ENCODE results near the gene DDX19B.
"Not testable (repeated sequence)": the region's sequence is repeated elsewhere in the genome, so short reads cannot be mapped to it uniquely, and the experiment has no call there.

Gene DDX19B

DNA sequence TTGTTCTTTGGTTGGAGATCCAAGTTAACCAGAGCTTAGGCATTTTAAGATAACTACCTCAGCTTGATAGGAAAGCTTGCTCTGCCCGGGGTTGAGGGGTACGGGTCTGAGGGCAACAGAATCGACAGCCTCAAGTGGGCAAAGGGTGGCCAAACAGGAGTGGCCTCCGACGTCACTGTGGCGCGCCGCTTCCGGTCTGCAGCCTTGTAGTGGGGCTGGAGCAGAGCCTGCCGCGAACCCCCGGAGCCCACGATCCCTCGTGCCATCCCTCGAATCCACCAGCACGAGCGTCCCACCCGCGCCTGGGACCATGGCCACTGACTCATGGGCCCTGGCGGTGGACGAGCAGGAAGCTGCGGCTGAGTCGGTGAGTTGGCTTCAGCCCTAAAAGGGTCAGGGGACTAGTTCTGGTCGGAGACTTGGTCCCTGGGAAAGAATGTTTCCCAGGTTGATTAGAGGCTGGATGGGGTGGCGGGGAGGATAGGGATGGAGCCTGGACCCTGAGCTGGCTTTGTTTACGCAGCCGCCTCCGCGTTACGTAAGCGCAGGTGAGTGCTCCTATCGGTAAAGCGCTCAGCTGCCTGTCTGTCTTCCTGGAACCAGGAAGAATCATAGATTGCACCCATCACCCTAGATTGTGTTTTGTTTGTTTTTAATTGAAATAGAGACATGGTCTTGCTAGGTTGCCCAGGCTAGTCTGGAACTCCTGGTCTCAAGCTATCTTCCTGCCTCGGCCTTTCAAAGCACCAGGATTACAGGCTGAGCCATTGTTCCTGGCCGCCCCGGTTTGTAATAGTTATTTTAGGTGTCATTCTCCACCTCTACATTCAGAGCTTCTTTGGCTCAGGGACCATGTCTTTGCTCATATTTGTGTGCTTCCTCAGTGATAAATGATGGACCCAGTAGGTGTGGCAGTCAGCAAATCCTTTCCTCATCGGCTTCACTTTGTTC, at the start of gene DDX19B:
Gene DDX19B (plus strand): TSS at position 199 of the 951 bp plus-strand sequence. CDS start 112 bp downstream, at position 311.
- peak; percentile 41 for DNase-seq (ENCODE audit: low read depth)
- TF ChIP-seq CTCF (conservative IDR thresholded peaks at IDR 0.05; ENCODE audit: low read depth, low read length): no peak
- peak within 1 kb of the TSS; percentile 80 for H3K4me3 ChIP-seq (ENCODE audit: low read length)

DNA sequence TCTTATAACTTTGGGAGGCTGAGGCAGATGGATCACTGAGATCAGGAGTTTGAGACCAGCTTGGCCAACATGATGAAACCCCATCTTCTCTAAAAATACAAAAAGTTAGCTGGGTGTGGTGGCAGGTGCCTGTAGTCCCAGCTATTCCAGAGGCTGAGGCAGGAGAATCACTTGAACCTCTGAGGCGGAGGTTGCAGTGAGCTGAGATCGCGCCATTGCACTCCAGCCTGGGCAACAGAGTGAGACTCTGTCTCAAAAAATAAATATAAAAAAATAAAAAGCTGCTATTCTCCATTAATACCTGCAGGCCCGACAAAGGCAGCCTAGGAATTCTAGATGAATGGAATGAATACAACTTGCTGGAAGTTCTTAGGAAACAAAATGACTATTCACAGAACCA, 49.3 kb upstream of the DDX19B start:
- not testable (repeated sequence) for DNase-seq (ENCODE audit: low read depth)
- peak overlapping the region; percentile 34 for H3K4me3 ChIP-seq (ENCODE audit: low read length)

- no peak for TF ChIP-seq CTCF (conservative IDR thresholded peaks at IDR 0.05; ENCODE audit: low read depth, low read length)
- DNase-seq (ENCODE audit: low read depth): no peak
- peak overlapping the region; percentile 55 for H3K4me3 ChIP-seq (ENCODE audit: low read length)
These were observed 48.0 kb upstream of the DDX19B start for GRCh38 chr16:70250748-70251628.

DNA sequence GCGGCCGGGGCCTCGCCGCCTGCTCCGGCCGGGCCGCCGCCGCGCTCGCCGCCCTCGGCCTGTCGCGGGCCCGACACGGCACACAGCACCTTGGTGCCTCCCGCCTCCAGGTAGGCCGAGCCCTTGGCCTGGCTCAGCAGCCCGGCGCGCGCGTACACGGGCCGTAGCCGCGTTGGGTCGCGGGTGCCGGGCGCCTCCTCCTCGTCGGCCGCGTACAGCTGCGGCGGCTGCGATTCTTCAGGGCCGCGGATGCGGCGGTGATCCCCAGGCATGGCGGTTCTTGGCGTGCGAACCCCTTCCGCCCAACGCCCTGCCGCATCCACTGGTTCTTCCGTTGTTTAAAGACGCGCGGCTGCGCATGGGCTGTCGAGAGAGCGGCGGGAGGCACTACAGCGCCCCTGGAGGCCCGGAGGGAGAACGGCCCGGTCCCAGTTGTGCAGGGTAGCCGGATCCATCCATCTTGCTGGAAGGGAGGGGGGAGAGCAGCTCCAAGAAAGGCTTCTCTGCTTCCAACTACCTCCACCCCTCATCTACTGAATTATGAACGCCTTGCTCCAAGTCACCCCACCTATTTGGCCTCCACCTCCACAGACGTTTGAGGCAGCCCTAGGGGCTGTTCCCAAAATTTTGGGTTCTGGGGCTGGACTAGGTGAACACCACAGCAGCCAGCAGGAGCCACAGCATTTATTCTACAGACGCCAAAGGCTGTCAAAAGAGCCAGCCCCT, 47.2 kb upstream of the DDX19B start, which contains the start of gene EXOSC6:
Gene EXOSC6 (minus strand): TSS at position 312 of the 726 bp plus-strand sequence. CDS start 40 bp downstream, at position 272.
- peak within 1 kb of the TSS; percentile 55 for H3K4me3 ChIP-seq (ENCODE audit: low read length)
- TF ChIP-seq CTCF (conservative IDR thresholded peaks at IDR 0.05; ENCODE audit: low read depth, low read length): peak; percentile 90
- peak; percentile 74 for DNase-seq (ENCODE audit: low read depth)

GRCh38 chr16:70252355-70252988, 46.5 kb upstream of the DDX19B start:
- no peak for DNase-seq (ENCODE audit: low read depth)
- peak; percentile 68 for TF ChIP-seq CTCF (conservative IDR thresholded peaks at IDR 0.05; ENCODE audit: low read depth, low read length)
- H3K4me3 ChIP-seq (ENCODE audit: low read length): no peak overlapping the region

DNA sequence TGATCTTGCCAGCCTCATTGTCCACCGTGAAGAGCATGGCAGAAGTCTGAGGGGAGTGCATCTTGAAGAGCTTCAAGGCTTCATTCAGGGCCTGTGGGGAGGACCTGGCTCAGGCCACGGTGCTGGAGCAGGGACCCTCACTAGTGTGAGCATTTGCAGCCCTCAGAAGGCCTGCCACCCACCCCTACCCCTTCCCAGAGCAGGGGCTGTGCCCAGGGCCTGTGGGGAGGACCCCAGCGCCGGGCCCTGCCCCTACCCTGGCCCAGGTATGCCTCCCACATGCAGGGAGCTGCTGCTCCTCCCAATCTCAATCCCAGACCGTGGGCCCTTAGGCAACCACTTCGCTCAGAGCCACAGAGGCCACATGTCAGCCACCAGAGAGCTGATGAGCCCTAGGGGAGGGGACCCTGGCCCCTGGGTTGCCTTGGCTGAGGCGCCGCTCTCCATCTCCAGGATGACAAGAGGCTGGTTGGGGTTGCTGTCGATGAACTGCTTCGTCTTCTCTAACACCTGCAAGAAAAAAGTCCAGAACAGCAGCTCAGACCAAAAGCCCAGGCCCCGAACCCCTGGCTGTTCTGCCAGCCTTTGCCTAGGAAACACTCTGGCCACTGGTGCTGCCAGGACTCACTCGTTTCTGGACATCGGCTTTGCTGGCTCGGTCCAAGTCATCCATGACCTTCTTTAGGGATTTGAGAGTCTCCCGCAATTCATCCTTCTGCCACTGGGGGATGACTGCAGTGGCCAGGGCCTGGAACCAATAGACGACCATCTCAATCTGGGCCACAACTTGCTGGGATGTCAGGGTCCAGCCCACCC, 45.5 kb upstream of the DDX19B start:
- peak; percentile 73 for TF ChIP-seq CTCF (conservative IDR thresholded peaks at IDR 0.05; ENCODE audit: low read depth, low read length)
- DNase-seq (ENCODE audit: low read depth): no peak
- H3K4me3 ChIP-seq (ENCODE audit: low read length): no peak overlapping the region

All from retinal pigment epithelial cell (primary cell).